WTC11 (cell line): ENCODE results near the gene SLC29A4.

ENCODE experiments used
- CREB1 ChIP-seq: sonication (generic); formaldehyde crosslinking; IDR thresholded peaks from 2 replicates; pipeline ENCODE4 v1.8.0; 2023; ENCODE audit warnings: mild to moderate bottlenecking, missing genetic modification reagents
- JUN ChIP-seq: sonication (generic); formaldehyde crosslinking; IDR thresholded peaks from 2 replicates; pipeline ENCODE4 v1.8.0; 2023; ENCODE audit warnings: mild to moderate bottlenecking, missing genetic modification reagents
- ZNF232 ChIP-seq: sonication (generic); formaldehyde crosslinking; IDR thresholded peaks from 2 replicates; pipeline ENCODE4 v1.8.0; 2022; ENCODE audit warnings: mild to moderate bottlenecking, missing genetic modification reagents
- TF ChIP-seq, protein P1 (sequence below): fragments of 200-600 bp; IDR thresholded peaks from 2 replicates; pipeline ENCODE4 v1.8.0; 2022; ENCODE audit warnings: antibody characterized with exemption
- TF ChIP-seq, protein P2 (sequence below): sonication (generic); formaldehyde crosslinking; IDR thresholded peaks from 2 replicates; pipeline ENCODE4 v1.8.1; 2022; ENCODE audit warnings: mild to moderate bottlenecking, missing genetic modification reagents, moderate library complexity, borderline replicate concordance
- TF ChIP-seq, protein P3 (sequence below): sonication (generic); formaldehyde crosslinking; IDR thresholded peaks from 2 replicates; pipeline ENCODE4 v1.8.0; 2022; ENCODE audit warnings: mild to moderate bottlenecking, missing genetic modification reagents
- TF ChIP-seq, protein P4 (sequence below): sonication (generic); formaldehyde crosslinking; IDR thresholded peaks from 2 replicates; pipeline ENCODE4 v1.8.1; 2023; ENCODE audit warnings: mild to moderate bottlenecking, missing genetic modification reagents

DNA sequence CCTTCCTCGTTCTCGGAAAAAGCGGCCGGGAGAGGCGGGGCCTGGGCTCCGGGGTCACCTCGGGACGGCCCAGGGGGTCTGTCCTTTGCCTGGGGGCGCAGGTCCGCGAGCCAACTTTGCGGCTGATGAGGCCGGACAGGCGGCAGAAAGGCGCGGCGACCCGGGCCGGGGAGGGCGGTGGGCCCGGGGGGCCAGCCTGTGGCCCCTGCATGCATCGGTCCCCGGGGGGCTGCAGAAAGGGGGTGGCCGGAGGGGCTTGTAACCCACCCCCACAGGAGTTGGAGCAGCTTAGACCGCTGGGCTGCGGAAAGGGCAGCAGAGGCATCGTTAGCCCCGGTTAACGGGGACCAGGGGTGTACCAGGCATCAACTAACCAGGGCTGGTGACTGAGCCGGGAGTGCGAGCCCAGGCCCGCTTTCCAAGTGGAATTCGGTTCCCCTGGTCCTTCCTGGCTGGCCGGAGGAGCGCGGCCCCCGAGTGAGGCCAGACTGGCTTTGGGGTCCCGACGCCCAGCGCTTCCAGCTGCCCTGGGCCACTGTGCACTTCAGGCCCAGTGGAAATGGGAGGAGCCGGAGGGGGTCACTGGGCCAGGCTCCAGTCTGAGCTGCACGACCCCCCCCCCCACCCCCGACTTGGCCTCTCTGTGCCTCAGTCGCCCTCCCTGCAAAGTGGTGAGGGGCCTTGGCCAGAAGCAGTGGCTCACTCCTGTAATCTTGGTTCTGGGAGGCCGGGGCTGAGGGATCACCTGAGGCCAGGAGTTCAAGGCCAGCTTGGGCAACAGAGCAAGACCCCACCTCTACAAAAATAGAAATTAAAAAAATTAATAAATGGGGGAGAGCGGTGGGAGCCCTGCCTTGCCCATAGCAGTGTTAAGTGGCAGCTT lies 919 bp downstream of the SLC29A4 start:
- TF ChIP-seq CREB1 = no peak
- TF ChIP-seq, protein P1, sequence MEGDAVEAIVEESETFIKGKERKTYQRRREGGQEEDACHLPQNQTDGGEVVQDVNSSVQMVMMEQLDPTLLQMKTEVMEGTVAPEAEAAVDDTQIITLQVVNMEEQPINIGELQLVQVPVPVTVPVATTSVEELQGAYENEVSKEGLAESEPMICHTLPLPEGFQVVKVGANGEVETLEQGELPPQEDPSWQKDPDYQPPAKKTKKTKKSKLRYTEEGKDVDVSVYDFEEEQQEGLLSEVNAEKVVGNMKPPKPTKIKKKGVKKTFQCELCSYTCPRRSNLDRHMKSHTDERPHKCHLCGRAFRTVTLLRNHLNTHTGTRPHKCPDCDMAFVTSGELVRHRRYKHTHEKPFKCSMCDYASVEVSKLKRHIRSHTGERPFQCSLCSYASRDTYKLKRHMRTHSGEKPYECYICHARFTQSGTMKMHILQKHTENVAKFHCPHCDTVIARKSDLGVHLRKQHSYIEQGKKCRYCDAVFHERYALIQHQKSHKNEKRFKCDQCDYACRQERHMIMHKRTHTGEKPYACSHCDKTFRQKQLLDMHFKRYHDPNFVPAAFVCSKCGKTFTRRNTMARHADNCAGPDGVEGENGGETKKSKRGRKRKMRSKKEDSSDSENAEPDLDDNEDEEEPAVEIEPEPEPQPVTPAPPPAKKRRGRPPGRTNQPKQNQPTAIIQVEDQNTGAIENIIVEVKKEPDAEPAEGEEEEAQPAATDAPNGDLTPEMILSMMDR = no peak
- TF ChIP-seq, protein P2, sequence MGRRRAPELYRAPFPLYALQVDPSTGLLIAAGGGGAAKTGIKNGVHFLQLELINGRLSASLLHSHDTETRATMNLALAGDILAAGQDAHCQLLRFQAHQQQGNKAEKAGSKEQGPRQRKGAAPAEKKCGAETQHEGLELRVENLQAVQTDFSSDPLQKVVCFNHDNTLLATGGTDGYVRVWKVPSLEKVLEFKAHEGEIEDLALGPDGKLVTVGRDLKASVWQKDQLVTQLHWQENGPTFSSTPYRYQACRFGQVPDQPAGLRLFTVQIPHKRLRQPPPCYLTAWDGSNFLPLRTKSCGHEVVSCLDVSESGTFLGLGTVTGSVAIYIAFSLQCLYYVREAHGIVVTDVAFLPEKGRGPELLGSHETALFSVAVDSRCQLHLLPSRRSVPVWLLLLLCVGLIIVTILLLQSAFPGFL = no peak
- TF ChIP-seq JUN (CRISPR knock-in tag) = no peak
- TF ChIP-seq, protein P3, sequence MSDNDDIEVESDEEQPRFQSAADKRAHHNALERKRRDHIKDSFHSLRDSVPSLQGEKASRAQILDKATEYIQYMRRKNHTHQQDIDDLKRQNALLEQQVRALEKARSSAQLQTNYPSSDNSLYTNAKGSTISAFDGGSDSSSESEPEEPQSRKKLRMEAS = no peak
- no peak for TF ChIP-seq ZNF232 (CRISPR knock-in tag)
- TF ChIP-seq, protein P4, sequence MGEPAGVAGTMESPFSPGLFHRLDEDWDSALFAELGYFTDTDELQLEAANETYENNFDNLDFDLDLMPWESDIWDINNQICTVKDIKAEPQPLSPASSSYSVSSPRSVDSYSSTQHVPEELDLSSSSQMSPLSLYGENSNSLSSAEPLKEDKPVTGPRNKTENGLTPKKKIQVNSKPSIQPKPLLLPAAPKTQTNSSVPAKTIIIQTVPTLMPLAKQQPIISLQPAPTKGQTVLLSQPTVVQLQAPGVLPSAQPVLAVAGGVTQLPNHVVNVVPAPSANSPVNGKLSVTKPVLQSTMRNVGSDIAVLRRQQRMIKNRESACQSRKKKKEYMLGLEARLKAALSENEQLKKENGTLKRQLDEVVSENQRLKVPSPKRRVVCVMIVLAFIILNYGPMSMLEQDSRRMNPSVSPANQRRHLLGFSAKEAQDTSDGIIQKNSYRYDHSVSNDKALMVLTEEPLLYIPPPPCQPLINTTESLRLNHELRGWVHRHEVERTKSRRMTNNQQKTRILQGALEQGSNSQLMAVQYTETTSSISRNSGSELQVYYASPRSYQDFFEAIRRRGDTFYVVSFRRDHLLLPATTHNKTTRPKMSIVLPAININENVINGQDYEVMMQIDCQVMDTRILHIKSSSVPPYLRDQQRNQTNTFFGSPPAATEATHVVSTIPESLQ (CRISPR knock-in tag) = no peak
